CD4-positive, alpha-beta T cell (primary cell): Measurements from ENCODE around the gene TMX1. TPM values are rescaled to one million over a fixed set of nuclear protein-coding genes. Genes with fewer than 3 reads are reported as not detected.

Source experiments
- ATAC-seq: fragments of 200-7000 bp; cut with Tn5 transposase; one replicate; pipeline ENCODE4 v1.10.0; 2022; ENCODE audit warnings: mild to moderate bottlenecking; ENCODE audit not compliant: poor library complexity
- CTCF ChIA-PET: fragments of 350-600 bp; sonication (Branson Sonifier 250); formaldehyde crosslinking; loops from one replicate; lab custom pipeline; 2021; ENCODE audit warnings: antibody characterized with exemption, inconsistent platforms; lab: Charles Lee
- POLR2A ChIA-PET: fragments of 350-600 bp; sonication (Branson Sonifier 250); formaldehyde crosslinking; loops from one replicate; lab custom pipeline; 2021; ENCODE audit warnings: antibody characterized with exemption, inconsistent platforms; lab: Charles Lee
- DNase-seq, 14 experiments: peaks; one replicate each; pipeline ENCODE4 v3.0.0-alpha.2; 2013 to 2020; ENCODE audit warnings: mixed read lengths in 2 of 14
- H3K27ac ChIP-seq, 2 donors: one replicate each; pipeline versions ENCODE4 v1.5.1 to v1.7.0; 2013; ENCODE audit warnings: low read length in 2 of 2, low read depth in 1 of 2, mild to moderate bottlenecking in 1 of 2
- H3K27me3 ChIP-seq, 2 experiments: 1 replicate in 1 of 2; 2 replicates in 1 of 2; pipeline versions ENCODE4 v1.6.1 to v1.7.0; 2013; ENCODE audit warnings: low read length in 2 of 2, control low read depth in 1 of 2, mild to moderate bottlenecking in 1 of 2, moderate library complexity in 1 of 2; ENCODE audit not compliant: insufficient read depth in 2 of 2, control insufficient read depth in 1 of 2
- H3K36me3 ChIP-seq: one replicate; pipeline ENCODE4 v1.6.1; 2013; ENCODE audit warnings: low read length, control low read depth; ENCODE audit not compliant: insufficient read depth
- H3K4me1 ChIP-seq: one replicate; pipeline ENCODE4 v1.6.1; 2013; ENCODE audit warnings: low read length, control low read depth; ENCODE audit not compliant: insufficient read depth
- H3K4me3 ChIP-seq: one replicate; pipeline ENCODE4 v1.5.1; 2013; ENCODE audit warnings: mild to moderate bottlenecking, low read length, moderate library complexity
- H3K9me3 ChIP-seq, 2 experiments: 1 replicate in 1 of 2; 2 replicates in 1 of 2; pipeline versions ENCODE4 v1.6.1 to v1.7.0; 2013; ENCODE audit warnings: low read length in 2 of 2, mild to moderate bottlenecking in 2 of 2, control low read depth in 1 of 2, moderate library complexity in 1 of 2; ENCODE audit not compliant: control insufficient read depth in 1 of 2, insufficient read depth in 1 of 2
- H3K27ac Mint-ChIP-seq: one replicate; pipeline ENCODE4 v1.8.0; 2020; ENCODE audit warnings: mixed read lengths
- H3K27me3 Mint-ChIP-seq: one replicate; pipeline ENCODE4 v1.8.0; 2021; ENCODE audit warnings: mixed read lengths
- H3K36me3 Mint-ChIP-seq: one replicate; pipeline ENCODE4 v1.8.0; 2021; ENCODE audit warnings: low read depth, mixed read lengths
- H3K4me1 Mint-ChIP-seq: one replicate; pipeline ENCODE4 v1.8.0; 2021; ENCODE audit warnings: low read depth, mixed read lengths
- H3K4me3 Mint-ChIP-seq: one replicate; pipeline ENCODE4 v1.8.0; 2020; ENCODE audit warnings: mild to moderate bottlenecking, mixed read lengths
- H3K9me3 Mint-ChIP-seq: one replicate; pipeline ENCODE4 v1.8.0; 2020; ENCODE audit warnings: mixed read lengths
- intact Hi-C, 2 experiments: fragments of 100-400 bp; cut with DNase I in 1 of 2; cut with micrococcal nuclease in 1 of 2; formaldehyde crosslinking; loops; one replicate each; pipeline versions ENCODE4 v1.15.1 to v1.9.0; 2023 to 2025; cut with DNase I, micrococcal nuclease
- polyA plus RNA-seq, 2 donors: library from polyadenylated mRNA; unstranded; fragments of 120-200 nt; gene quantifications; one replicate each; pipeline ENCODE4 v1.2.1, GENCODE V29; 2013
- total RNA-seq, 174 experiments: library from RNA in 2 of 174; stranded (reverse) in 2 of 174; gene quantifications; one replicate each; pipeline ENCODE4 v1.2.3 and lab custom pipeline; 2021 to 2026
- TF ChIP-seq, protein P1 (sequence below): fragments of 200-600 bp; IDR thresholded peaks from one replicate; pipeline ENCODE4 v1.8.0; 2022; ENCODE audit warnings: antibody characterized with exemption, mild to moderate bottlenecking

TMX1 gene, protein sequence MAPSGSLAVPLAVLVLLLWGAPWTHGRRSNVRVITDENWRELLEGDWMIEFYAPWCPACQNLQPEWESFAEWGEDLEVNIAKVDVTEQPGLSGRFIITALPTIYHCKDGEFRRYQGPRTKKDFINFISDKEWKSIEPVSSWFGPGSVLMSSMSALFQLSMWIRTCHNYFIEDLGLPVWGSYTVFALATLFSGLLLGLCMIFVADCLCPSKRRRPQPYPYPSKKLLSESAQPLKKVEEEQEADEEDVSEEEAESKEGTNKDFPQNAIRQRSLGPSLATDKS
- total RNA-seq (10 to 100 TPM in 1 of 2 experiments, 1 to 10 TPM in 1; 9.5 to 11.0 TPM), total RNA-seq (lab: John Stamatoyannopoulos, UW) (35.8 to 200 (median 74.1) reads per million in 172 experiments)
- polyA plus RNA-seq (2013, experiment 1 of 2) = 29.2 TPM
- polyA plus RNA-seq (2013, experiment 2 of 2) = 30.8 TPM

- intact Hi-C loops = loop anchor here (2.0 to 10.0 kb wide), 5 partner anchors 143 to 1915 kb away; partner anchors contain the start of genes TRIM9 (in 2 of the 2), DDHD1 (in 1 of the 2), FRMD6 (in 1 of the 2) and RTRAF (in 1 of the 2)
- Mint-ChIP-seq H3K4me3 (no peak within 1 kb of the TSS), H3K4me1 (peaks cover 42% of the 10 kb centered on the region), H3K27me3 (no peaks in the 10 kb centered on the region), H3K27ac (no peak within 1 kb of the TSS), H3K9me3 (no peaks in the 10 kb centered on the region), H3K36me3 (peaks cover under 1% of the 10 kb centered on the region)
- TF ChIP-seq, protein P1, sequence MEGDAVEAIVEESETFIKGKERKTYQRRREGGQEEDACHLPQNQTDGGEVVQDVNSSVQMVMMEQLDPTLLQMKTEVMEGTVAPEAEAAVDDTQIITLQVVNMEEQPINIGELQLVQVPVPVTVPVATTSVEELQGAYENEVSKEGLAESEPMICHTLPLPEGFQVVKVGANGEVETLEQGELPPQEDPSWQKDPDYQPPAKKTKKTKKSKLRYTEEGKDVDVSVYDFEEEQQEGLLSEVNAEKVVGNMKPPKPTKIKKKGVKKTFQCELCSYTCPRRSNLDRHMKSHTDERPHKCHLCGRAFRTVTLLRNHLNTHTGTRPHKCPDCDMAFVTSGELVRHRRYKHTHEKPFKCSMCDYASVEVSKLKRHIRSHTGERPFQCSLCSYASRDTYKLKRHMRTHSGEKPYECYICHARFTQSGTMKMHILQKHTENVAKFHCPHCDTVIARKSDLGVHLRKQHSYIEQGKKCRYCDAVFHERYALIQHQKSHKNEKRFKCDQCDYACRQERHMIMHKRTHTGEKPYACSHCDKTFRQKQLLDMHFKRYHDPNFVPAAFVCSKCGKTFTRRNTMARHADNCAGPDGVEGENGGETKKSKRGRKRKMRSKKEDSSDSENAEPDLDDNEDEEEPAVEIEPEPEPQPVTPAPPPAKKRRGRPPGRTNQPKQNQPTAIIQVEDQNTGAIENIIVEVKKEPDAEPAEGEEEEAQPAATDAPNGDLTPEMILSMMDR = no peak
- H3K9me3 ChIP-seq = no peaks in the 10 kb centered on the region
- H3K27me3 ChIP-seq = no peaks in the 10 kb centered on the region
- CTCF ChIA-PET = no interaction called here
- peak; percentile 63 to 95 (median 80) for DNase-seq
- H3K27ac ChIP-seq = peak within 1 kb of the TSS; percentile 69 to 75
- H3K4me3 ChIP-seq = peak within 1 kb of the TSS; percentile 86
- ATAC-seq = peak; percentile 90
- no peaks in the 10 kb centered on the region for H3K36me3 ChIP-seq
- POLR2A ChIA-PET = interaction anchor here (0.9 to 1.8 kb wide), 3 partner anchors 145 to 1913 kb away, joined by 3 to 18 read pairs (median 3); partner anchors contain the start of genes DDHD1, SOS2 and TRIM9
- H3K4me1 ChIP-seq = peaks cover 19% of the 10 kb centered on the region
Observed at GRCh38 chr14:51239813-51240803, at the start of gene TMX1. Gene TMX1 (plus strand): TSS chr14:51240247. CDS start chr14:51240293, 46 bp downstream.

- Mint-ChIP-seq H3K4me1 (no peaks in the 10 kb centered on the region), H3K9me3 (peaks cover 3% of the 10 kb centered on the region), H3K4me3 (no peak overlapping the region), H3K36me3 (no peaks in the 10 kb centered on the region), H3K27ac (no peak overlapping the region), H3K27me3 (peaks cover 19% of the 10 kb centered on the region)
- TF ChIP-seq, protein P1 = no peak
- ATAC-seq (no peak), DNase-seq (no peak)
- Histone ChIP-seq H3K9me3 (peaks cover 0 to 10% of the 10 kb centered on the region in 2 experiments), H3K27ac (no peak overlapping the region), H3K4me3 (no peak overlapping the region), H3K4me1 (no peaks in the 10 kb centered on the region), H3K27me3 (peaks cover 0 to 6% of the 10 kb centered on the region in 2 experiments), H3K36me3 (no peaks in the 10 kb centered on the region)
- ChIA-PET CTCF (no interaction called here), POLR2A (no interaction called here)
- intact Hi-C loops = no loop called here
Observed at GRCh38 chr14:51201890-51202289, 38.2 kb upstream of the TMX1 start.
